Body of pancreas (tissue), 4 donors: Measurements from ENCODE around the gene CMIP.

Source experiments
- POLR2A ChIP-seq, 3 donors: fragments of 450-650 bp; IDR thresholded peaks; one replicate each; pipeline ENCODE4 v1.6.1; 2016; ENCODE audit warnings: antibody characterized with exemption in 3 of 3, mild to moderate bottlenecking in 2 of 3
- TF ChIP-seq, protein P1 (sequence below), 7 experiments: fragments of 450-650 bp in 4 of 7; fragments of 200-600 bp in 3 of 7; sonication (generic) in 3 of 7; IDR thresholded peaks; one replicate each; pipeline ENCODE4 v1.5.1; 2016 to 2019; ENCODE audit warnings: antibody characterized with exemption in 7 of 7

DNA sequence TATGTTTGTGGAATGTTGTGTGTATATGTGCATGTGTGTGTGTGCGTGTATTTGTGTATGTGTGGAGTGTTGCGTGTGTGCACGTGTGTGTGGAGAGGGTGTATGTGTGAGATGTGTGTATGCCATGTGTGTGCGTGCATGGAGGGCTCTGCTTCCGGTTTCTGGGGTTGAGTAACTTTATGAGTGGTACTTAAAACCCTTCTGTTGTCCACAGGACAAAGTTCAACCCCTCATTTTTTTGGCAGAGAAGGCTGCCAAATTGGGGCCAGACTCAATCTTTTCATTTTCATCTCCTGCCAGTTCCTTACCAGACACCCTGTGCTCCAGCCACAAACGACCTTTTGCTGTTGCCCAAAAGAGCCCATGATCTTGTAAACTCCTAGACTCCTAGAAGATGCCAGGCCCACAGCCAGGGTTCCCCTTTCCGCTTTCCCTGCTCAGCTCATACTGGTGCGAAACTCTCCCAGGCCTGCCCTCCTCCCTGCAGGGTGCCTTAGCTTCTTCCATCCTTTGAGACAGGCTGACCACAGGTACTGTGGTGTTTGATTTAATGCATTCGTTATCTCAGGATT is 100.2 kb downstream of the CMIP start:
- TF ChIP-seq, protein P1, sequence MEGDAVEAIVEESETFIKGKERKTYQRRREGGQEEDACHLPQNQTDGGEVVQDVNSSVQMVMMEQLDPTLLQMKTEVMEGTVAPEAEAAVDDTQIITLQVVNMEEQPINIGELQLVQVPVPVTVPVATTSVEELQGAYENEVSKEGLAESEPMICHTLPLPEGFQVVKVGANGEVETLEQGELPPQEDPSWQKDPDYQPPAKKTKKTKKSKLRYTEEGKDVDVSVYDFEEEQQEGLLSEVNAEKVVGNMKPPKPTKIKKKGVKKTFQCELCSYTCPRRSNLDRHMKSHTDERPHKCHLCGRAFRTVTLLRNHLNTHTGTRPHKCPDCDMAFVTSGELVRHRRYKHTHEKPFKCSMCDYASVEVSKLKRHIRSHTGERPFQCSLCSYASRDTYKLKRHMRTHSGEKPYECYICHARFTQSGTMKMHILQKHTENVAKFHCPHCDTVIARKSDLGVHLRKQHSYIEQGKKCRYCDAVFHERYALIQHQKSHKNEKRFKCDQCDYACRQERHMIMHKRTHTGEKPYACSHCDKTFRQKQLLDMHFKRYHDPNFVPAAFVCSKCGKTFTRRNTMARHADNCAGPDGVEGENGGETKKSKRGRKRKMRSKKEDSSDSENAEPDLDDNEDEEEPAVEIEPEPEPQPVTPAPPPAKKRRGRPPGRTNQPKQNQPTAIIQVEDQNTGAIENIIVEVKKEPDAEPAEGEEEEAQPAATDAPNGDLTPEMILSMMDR (IDR thresholded peaks at IDR 0.05), result no peak
- no peak for TF ChIP-seq POLR2A (IDR thresholded peaks at IDR 0.05)
